Measurements from ENCODE around the gene MEP1B. TPM values are rescaled to one million over a fixed set of nuclear protein-coding genes. Genes with fewer than 3 reads are reported as not detected.
"Not testable (repeated sequence)": the region's sequence is repeated elsewhere in the genome, so short reads cannot be mapped to it uniquely, and the experiment has no call there.

Gene MEP1B
- total RNA-seq, 1 donor: not detected

DNA sequence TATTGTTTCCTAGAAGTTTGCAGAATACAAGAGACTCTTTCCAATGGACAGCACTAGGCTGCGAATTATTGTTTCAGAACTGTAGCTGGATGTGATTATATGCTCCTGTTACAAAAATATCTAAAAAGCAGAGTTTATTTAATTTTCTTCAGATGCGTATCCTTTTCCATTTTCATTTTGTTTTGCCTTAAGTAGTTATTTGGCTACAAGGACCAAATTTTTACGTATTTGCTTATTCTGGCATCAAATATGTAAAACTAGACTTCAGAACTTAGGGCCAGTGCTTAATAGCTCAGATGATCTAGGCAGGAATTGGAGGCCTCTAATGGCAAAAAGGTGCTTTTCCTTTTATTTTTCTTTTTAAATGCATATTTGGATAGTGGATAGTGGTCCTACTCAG, 18.7 kb downstream of the MEP1B start:
- TF ChIP-seq, protein P1, sequence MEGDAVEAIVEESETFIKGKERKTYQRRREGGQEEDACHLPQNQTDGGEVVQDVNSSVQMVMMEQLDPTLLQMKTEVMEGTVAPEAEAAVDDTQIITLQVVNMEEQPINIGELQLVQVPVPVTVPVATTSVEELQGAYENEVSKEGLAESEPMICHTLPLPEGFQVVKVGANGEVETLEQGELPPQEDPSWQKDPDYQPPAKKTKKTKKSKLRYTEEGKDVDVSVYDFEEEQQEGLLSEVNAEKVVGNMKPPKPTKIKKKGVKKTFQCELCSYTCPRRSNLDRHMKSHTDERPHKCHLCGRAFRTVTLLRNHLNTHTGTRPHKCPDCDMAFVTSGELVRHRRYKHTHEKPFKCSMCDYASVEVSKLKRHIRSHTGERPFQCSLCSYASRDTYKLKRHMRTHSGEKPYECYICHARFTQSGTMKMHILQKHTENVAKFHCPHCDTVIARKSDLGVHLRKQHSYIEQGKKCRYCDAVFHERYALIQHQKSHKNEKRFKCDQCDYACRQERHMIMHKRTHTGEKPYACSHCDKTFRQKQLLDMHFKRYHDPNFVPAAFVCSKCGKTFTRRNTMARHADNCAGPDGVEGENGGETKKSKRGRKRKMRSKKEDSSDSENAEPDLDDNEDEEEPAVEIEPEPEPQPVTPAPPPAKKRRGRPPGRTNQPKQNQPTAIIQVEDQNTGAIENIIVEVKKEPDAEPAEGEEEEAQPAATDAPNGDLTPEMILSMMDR (IDR thresholded peaks at IDR 0.05; ENCODE audit: insufficient read depth, low read length): no peak
- DNase-seq (ENCODE audit: low read depth): no peak
- no peak overlapping the region for H3K4me3 ChIP-seq (ENCODE audit: low read depth, low read length)

GRCh38 chr18:32209685-32210445, 20.0 kb downstream of the MEP1B start:
- TF ChIP-seq, protein P1 (IDR thresholded peaks at IDR 0.05; ENCODE audit: insufficient read depth, low read length): no peak
- H3K4me3 ChIP-seq (ENCODE audit: low read depth, low read length): no peak overlapping the region
- no peak for DNase-seq (ENCODE audit: low read depth)

GRCh38 chr18:32213693-32214092, 23.9 kb downstream of the MEP1B start:
- no peak for DNase-seq (ENCODE audit: low read depth)
- TF ChIP-seq, protein P1 (IDR thresholded peaks at IDR 0.05; ENCODE audit: insufficient read depth, low read length): no peak
- no peak overlapping the region for H3K4me3 ChIP-seq (ENCODE audit: low read depth, low read length)

- DNase-seq (ENCODE audit: low read depth): no peak
- TF ChIP-seq, protein P1 (IDR thresholded peaks at IDR 0.05; ENCODE audit: insufficient read depth, low read length): no peak
- no peak overlapping the region for H3K4me3 ChIP-seq (ENCODE audit: low read depth, low read length)
Observed at GRCh38 chr18:32216390-32216789, 26.6 kb downstream of the MEP1B start.

- no peak overlapping the region for H3K4me3 ChIP-seq (ENCODE audit: low read depth, low read length)
- TF ChIP-seq, protein P1 (IDR thresholded peaks at IDR 0.05; ENCODE audit: insufficient read depth, low read length): no peak
- no peak for DNase-seq (ENCODE audit: low read depth)
Observed at GRCh38 chr18:32219431-32220018, 29.7 kb downstream of the MEP1B start.

GRCh38 chr18:32233348-32233747, 43.5 kb downstream of the MEP1B start:
- not testable (repeated sequence) for H3K4me3 ChIP-seq (ENCODE audit: low read depth, low read length); DNase-seq (ENCODE audit: low read depth)

DNA sequence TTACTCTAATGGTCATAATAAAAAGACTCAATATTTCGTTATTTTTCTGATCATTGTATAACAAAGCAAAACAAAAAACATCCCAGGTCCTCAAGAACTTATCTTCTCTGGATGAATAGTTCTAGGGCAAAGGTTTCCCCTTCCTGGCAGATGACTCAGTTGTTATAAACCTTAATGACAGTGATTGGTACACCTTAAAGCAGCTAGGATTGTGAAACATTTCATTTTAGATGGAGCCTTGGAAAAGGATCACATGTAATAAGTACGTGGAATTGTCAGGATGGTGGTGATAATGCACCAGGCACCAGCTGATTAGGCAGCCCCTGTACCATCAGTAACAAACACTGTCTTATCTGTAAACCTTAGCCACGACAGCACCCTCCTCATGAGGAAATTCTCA, 47.2 kb downstream of the MEP1B start:
- no peak for DNase-seq (ENCODE audit: low read depth)
- no peak overlapping the region for H3K4me3 ChIP-seq (ENCODE audit: low read depth, low read length)
- TF ChIP-seq, protein P1 (IDR thresholded peaks at IDR 0.05; ENCODE audit: insufficient read depth, low read length): no peak
